NCI-H2171 (cell line): ENCODE data around the gene CCDC97.
A peak's percentile ranks its signal among the peaks of the same experiment; 100 is the strongest.
"Not testable (repeated sequence)": the region's sequence is repeated elsewhere in the genome, so short reads cannot be mapped to it uniquely, and the experiment has no call there.

Experiments
- DNase-seq: peaks from one replicate; lab custom pipeline; 2025; lab: John Stamatoyannopoulos, UW

The CCDC97 gene

GRCh38 chr19:41339936-41340335 is 30.0 kb downstream of the CCDC97 start:
- DNase-seq: no peak

- no peak for DNase-seq
Measured at GRCh38 chr19:41341669-41342490, 31.9 kb downstream of the CCDC97 start.

- no peak for DNase-seq
Measured at GRCh38 chr19:41344162-41344561, 34.2 kb downstream of the CCDC97 start.

- DNase-seq: not testable (repeated sequence)
Measured at GRCh38 chr19:41346916-41347315, 36.9 kb downstream of the CCDC97 start.

GRCh38 chr19:41350735-41351338 is 40.9 kb downstream of the CCDC97 start:
- DNase-seq: no peak

- no peak for DNase-seq
Measured at GRCh38 chr19:41351339-41352245, 41.6 kb downstream of the CCDC97 start.

- no peak for DNase-seq
Measured at GRCh38 chr19:41352279-41352608, 42.3 kb downstream of the CCDC97 start.

GRCh38 chr19:41352609-41353465 is 42.9 kb downstream of the CCDC97 start:
- DNase-seq: no peak

GRCh38 chr19:41353466-41354342 is 43.7 kb downstream of the CCDC97 start, which contains the start of gene TGFB1:
TGFB1 (minus strand) TSS chr19:41353922; CDS start chr19:41353044, 878 bp downstream.
- DNase-seq: no peak

- DNase-seq: no peak
Measured at GRCh38 chr19:41354343-41354953, 44.5 kb downstream of the CCDC97 start.

- DNase-seq: no peak
Measured at GRCh38 chr19:41355035-41355434, 45.1 kb downstream of the CCDC97 start.

- no peak for DNase-seq
Measured at GRCh38 chr19:41355802-41356201, 45.8 kb downstream of the CCDC97 start.

- no peak for DNase-seq
Measured at GRCh38 chr19:41356984-41357739, 47.2 kb downstream of the CCDC97 start.

GRCh38 chr19:41357746-41358145 is 47.8 kb downstream of the CCDC97 start:
- no peak for DNase-seq

- DNase-seq: no peak
Measured at GRCh38 chr19:41359741-41360140, 49.8 kb downstream of the CCDC97 start.

GRCh38 chr19:41362143-41362847 is 52.3 kb downstream of the CCDC97 start:
- no peak for DNase-seq

- no peak for DNase-seq
Measured at GRCh38 chr19:41363371-41363752, 53.4 kb downstream of the CCDC97 start.

- peak; percentile 96 for DNase-seq
Measured at GRCh38 chr19:41363753-41364523, 54.0 kb downstream of the CCDC97 start, which contains the start of gene B9D2. B9D2 (minus strand) TSS chr19:41364149; CDS start chr19:41363519, 630 bp downstream.
